ENCODE results near the gene LYSET. TPM values are rescaled to one million over a fixed set of nuclear protein-coding genes. Genes with fewer than 3 reads are reported as not detected.
A peak's percentile ranks its signal among the peaks of the same experiment; 100 is the strongest.
"Not testable (repeated sequence)": the region's sequence is repeated elsewhere in the genome, so short reads cannot be mapped to it uniquely, and the experiment has no call there.

Gene LYSET
- total RNA-seq, 1 experiment from 2014 or later: 15.4 TPM

GRCh38 chr14:93171376-93171775 lies 13.7 kb upstream of the LYSET start:
- Mint-ChIP-seq H3K27ac (ENCODE audit: low read depth, unreplicated experiment) (no peak overlapping the region), H3K9me3 (ENCODE audit: unreplicated experiment) (no peaks in the 10 kb centered on the region), H3K27me3 (ENCODE audit: insufficient read depth, unreplicated experiment) (no peaks in the 10 kb centered on the region), H3K4me3 (ENCODE audit: unreplicated experiment) (no peak overlapping the region), H3K36me3 (ENCODE audit: insufficient read depth, unreplicated experiment) (no peaks in the 10 kb centered on the region), H3K4me1 (ENCODE audit: insufficient read depth, unreplicated experiment) (no peaks in the 10 kb centered on the region)
- DNase-seq (ENCODE audit: unreplicated experiment): no peak
- intact Hi-C loops (cut with micrococcal nuclease): no loop called here
- CTCF ChIA-PET: interaction anchor here (1.6 kb wide), 1 partner anchor 8 kb away, joined by 5 read pairs; no protein-coding TSS in a partner anchor
- POLR2A ChIA-PET: no interaction called here
- no TSS peak for BruUV-seq (replicated peaks)
- TF ChIP-seq, protein P1, sequence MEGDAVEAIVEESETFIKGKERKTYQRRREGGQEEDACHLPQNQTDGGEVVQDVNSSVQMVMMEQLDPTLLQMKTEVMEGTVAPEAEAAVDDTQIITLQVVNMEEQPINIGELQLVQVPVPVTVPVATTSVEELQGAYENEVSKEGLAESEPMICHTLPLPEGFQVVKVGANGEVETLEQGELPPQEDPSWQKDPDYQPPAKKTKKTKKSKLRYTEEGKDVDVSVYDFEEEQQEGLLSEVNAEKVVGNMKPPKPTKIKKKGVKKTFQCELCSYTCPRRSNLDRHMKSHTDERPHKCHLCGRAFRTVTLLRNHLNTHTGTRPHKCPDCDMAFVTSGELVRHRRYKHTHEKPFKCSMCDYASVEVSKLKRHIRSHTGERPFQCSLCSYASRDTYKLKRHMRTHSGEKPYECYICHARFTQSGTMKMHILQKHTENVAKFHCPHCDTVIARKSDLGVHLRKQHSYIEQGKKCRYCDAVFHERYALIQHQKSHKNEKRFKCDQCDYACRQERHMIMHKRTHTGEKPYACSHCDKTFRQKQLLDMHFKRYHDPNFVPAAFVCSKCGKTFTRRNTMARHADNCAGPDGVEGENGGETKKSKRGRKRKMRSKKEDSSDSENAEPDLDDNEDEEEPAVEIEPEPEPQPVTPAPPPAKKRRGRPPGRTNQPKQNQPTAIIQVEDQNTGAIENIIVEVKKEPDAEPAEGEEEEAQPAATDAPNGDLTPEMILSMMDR (IDR thresholded peaks at IDR 0.05; ENCODE audit: unreplicated experiment): no peak

GRCh38 chr14:93173943-93174395 lies 11.1 kb upstream of the LYSET start:
- TF ChIP-seq, protein P1 (IDR thresholded peaks at IDR 0.05; ENCODE audit: unreplicated experiment): no peak
- ChIA-PET CTCF (interaction anchor here (0.8 to 8.0 kb wide), 7 partner anchors 11 to 222 kb away, joined by 3 to 61 read pairs (median 5); partner anchors contain the start of genes ITPK1, LYSET and MOAP1), POLR2A (interaction anchor here (0.5 to 3.0 kb wide), 3 partner anchors 10 to 110 kb away, joined by 3 to 13 read pairs (median 3); partner anchors contain the start of genes LYSET and MOAP1)
- Mint-ChIP-seq H3K27me3 (ENCODE audit: insufficient read depth, unreplicated experiment) (no peaks in the 10 kb centered on the region), H3K4me3 (ENCODE audit: unreplicated experiment) (no peak overlapping the region), H3K27ac (ENCODE audit: low read depth, unreplicated experiment) (no peak overlapping the region), H3K4me1 (ENCODE audit: insufficient read depth, unreplicated experiment) (no peaks in the 10 kb centered on the region), H3K36me3 (ENCODE audit: insufficient read depth, unreplicated experiment) (no peaks in the 10 kb centered on the region), H3K9me3 (ENCODE audit: unreplicated experiment) (no peaks in the 10 kb centered on the region)
- intact Hi-C loops (cut with micrococcal nuclease): no loop called here
- no peak for DNase-seq (ENCODE audit: unreplicated experiment)
- no TSS peak for BruUV-seq (replicated peaks)

DNA sequence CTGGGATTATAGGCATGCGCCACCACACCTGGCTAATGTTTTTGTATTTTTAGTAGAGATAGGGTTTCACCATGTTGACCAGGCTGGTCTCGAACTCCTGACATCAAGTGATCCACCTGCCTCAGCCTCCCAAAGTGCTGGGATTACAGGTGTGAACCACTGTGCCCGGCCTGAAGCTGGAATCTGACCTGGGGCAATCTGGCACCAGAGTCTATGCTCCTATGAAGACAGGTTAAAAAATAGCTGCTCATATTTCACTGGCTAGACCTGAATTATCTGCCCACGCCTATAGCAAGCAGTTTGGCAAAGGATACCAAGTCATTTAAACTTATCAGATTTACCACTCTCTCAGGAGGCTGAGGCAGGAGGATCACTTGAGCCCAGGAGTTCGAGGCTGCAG lies 10.4 kb upstream of the LYSET start:
- not testable (repeated sequence) for H3K36me3 Mint-ChIP-seq (ENCODE audit: insufficient read depth, unreplicated experiment); BruUV-seq (replicated peaks); H3K9me3 Mint-ChIP-seq (ENCODE audit: unreplicated experiment); H3K27ac Mint-ChIP-seq (ENCODE audit: low read depth, unreplicated experiment); H3K4me1 Mint-ChIP-seq (ENCODE audit: insufficient read depth, unreplicated experiment); H3K4me3 Mint-ChIP-seq (ENCODE audit: unreplicated experiment); H3K27me3 Mint-ChIP-seq (ENCODE audit: insufficient read depth, unreplicated experiment)
- POLR2A ChIA-PET: interaction anchor here (0.5 to 3.0 kb wide), 3 partner anchors 9 to 327 kb away, joined by 3 to 13 read pairs (median 3); partner anchors contain the start of genes LYSET and MOAP1
- intact Hi-C loops (cut with micrococcal nuclease): loop anchor here (5.0 kb wide), 1 partner anchor 292 kb away; no protein-coding TSS in a partner anchor
- CTCF ChIA-PET: interaction anchor here (0.5 to 8.0 kb wide), 8 partner anchors 10 to 257 kb away, joined by 3 to 61 read pairs (median 5); partner anchors contain the start of genes ITPK1, LYSET and MOAP1
- DNase-seq (ENCODE audit: unreplicated experiment): peak; percentile 45

DNA sequence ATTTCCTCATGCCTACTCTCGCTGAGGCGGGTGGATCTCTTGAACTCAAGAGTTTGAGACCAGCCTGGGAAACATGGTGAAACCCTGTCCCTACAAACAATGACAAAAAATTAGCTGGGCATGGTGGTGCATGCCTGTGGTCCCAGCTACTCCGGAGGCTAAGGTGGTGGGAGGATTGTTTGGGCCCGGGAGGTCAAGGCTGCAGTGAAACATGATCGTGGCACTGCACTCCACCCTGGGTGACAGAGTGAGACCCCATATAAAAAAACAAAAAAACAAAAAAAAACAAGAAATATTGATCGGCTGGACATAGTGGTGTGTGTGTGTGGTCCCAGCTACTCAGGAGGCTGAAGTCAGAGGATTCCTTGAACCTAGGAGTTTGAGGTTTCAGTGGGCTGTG lies 9.6 kb upstream of the LYSET start:
- TF ChIP-seq, protein P1 (IDR thresholded peaks at IDR 0.05; ENCODE audit: unreplicated experiment): no peak
- CTCF ChIA-PET: interaction anchor here (0.6 to 8.0 kb wide), 11 partner anchors 8 to 295 kb away, joined by 3 to 61 read pairs (median 5); partner anchors contain the start of genes ITPK1, LYSET and MOAP1

More for the DNA sequence above, 9.6 kb upstream of the LYSET start:
- H3K4me3 Mint-ChIP-seq (ENCODE audit: unreplicated experiment): no peak overlapping the region
- no peak overlapping the region for H3K27ac Mint-ChIP-seq (ENCODE audit: low read depth, unreplicated experiment)
- intact Hi-C loops (cut with micrococcal nuclease): loop anchor here (5.0 kb wide), 1 partner anchor 293 kb away; no protein-coding TSS in a partner anchor
- no peaks in the 10 kb centered on the region for H3K27me3 Mint-ChIP-seq (ENCODE audit: insufficient read depth, unreplicated experiment)
- no peak for DNase-seq (ENCODE audit: unreplicated experiment)
- no peaks in the 10 kb centered on the region for H3K9me3 Mint-ChIP-seq (ENCODE audit: unreplicated experiment)
- no peaks in the 10 kb centered on the region for H3K4me1 Mint-ChIP-seq (ENCODE audit: insufficient read depth, unreplicated experiment)
- no peaks in the 10 kb centered on the region for H3K36me3 Mint-ChIP-seq (ENCODE audit: insufficient read depth, unreplicated experiment)
- POLR2A ChIA-PET: interaction anchor here (3.0 kb wide), 1 partner anchor 9 kb away, joined by 13 read pairs; the partner anchor contains the start of genes LYSET and MOAP1
- BruUV-seq (replicated peaks): no TSS peak
